H1 (cell line): Measurements from ENCODE around the gene SLC5A10. TPM values are rescaled to one million over a fixed set of nuclear protein-coding genes. Genes with fewer than 3 reads are reported as not detected.

Experiments
- CTCF ChIA-PET: fragments of 300-600 bp; sonication (Branson Sonifier 250); formaldehyde crosslinking; loops from one replicate; lab custom pipeline; 2021; ENCODE audit not compliant: partially characterized antibody; lab: Charles Lee
- POLR2A ChIA-PET: fragments of 300-600 bp; sonication (Branson Sonifier 250); formaldehyde crosslinking; loops from one replicate; lab custom pipeline; 2021; ENCODE audit warnings: inconsistent platforms; ENCODE audit not compliant: partially characterized antibody; lab: Charles Lee
- DNase-seq, 2 experiments: peaks; one replicate each; pipeline versions ENCODE4 v3.0.0 to v3.0.0-alpha.2; 2010 to 2022; ENCODE audit warnings: low spot score in 2 of 2, low read depth in 1 of 2, mixed read lengths in 1 of 2
- FAIRE-seq: peaks from 2 replicates; lab custom pipeline; 2011; peaks lifted over from hg19 to GRCh38; lab: Jason Lieb, UNC
- H2AFZ ChIP-seq: 2 replicates; pipeline ENCODE4 v1.8.1; 2012; ENCODE audit warnings: low read length, inconsistent platforms
- H2AK5ac ChIP-seq: 2 replicates; pipeline ENCODE4 v1.6.1; 2013; ENCODE audit warnings: low read depth, low read length
- H2BK120ac ChIP-seq: replicated peaks from 2 replicates; pipeline ENCODE3; 2013; ENCODE audit warnings: low read depth, low read length, inconsistent platforms
- H2BK12ac ChIP-seq: 2 replicates; pipeline ENCODE4 v1.6.1; 2013; ENCODE audit warnings: low read depth, low read length
- H2BK15ac ChIP-seq: 2 replicates; pipeline ENCODE4 v1.6.1; 2013; ENCODE audit warnings: low read length
- H2BK20ac ChIP-seq: 2 replicates; pipeline ENCODE4 v1.6.1; 2013; ENCODE audit warnings: low read length
- H2BK5ac ChIP-seq: 2 replicates; pipeline ENCODE4 v1.6.1; 2013; ENCODE audit warnings: low read depth, low read length
- H3K14ac ChIP-seq: 2 replicates; pipeline ENCODE4 v1.6.1; 2013; ENCODE audit warnings: inconsistent platforms; ENCODE audit not compliant: insufficient read length
- H3K18ac ChIP-seq: 2 replicates; pipeline ENCODE4 v1.6.1; 2013; ENCODE audit warnings: low read length; ENCODE audit errors: extremely low read depth
- H3K23ac ChIP-seq: 2 replicates; pipeline ENCODE4 v1.6.1; 2013; ENCODE audit warnings: inconsistent platforms; ENCODE audit not compliant: insufficient read length
- H3K23me2 ChIP-seq: 2 replicates; pipeline ENCODE4 v1.6.1; 2013; ENCODE audit warnings: low read depth, low read length
- H3K27ac ChIP-seq: 2 replicates; pipeline ENCODE4 v1.6.1; 2011; ENCODE audit warnings: low read depth, low read length, inconsistent platforms
- H3K27me3 ChIP-seq, 4 experiments: replicated peaks in 1 of 4; 1 replicate in 1 of 4; 2 replicates in 3 of 4; pipeline versions ENCODE4 v1.6.1 to v1.8.1; 2011 to 2013; ENCODE audit warnings: low read length in 3 of 4, mild to moderate bottlenecking in 3 of 4, inconsistent platforms in 2 of 4, mixed read lengths in 2 of 4, moderate library complexity in 1 of 4; ENCODE audit not compliant: control insufficient read depth in 3 of 4, insufficient read depth in 3 of 4; ENCODE audit errors: extremely low read depth in 1 of 4
- H3K36me3 ChIP-seq, 4 experiments: 2 replicates each; pipeline versions ENCODE4 v1.6.1 to v1.8.1; 2011 to 2013; ENCODE audit warnings: mild to moderate bottlenecking in 4 of 4, low read length in 3 of 4, moderate library complexity in 2 of 4, control low read depth in 1 of 4, inconsistent platforms in 1 of 4; ENCODE audit not compliant: insufficient read depth in 4 of 4, control insufficient read depth in 2 of 4
- H3K4ac ChIP-seq: replicated peaks from 2 replicates; pipeline ENCODE3; 2013; ENCODE audit warnings: low read length, low read depth, mixed read lengths, inconsistent platforms; ENCODE audit not compliant: insufficient read length
- H3K4me1 ChIP-seq, 4 experiments: replicated peaks in 1 of 4; 1 replicate in 1 of 4; 2 replicates in 3 of 4; pipeline versions ENCODE4 v1.6.1 to v1.8.1; 2011 to 2013; ENCODE audit warnings: low read length in 3 of 4, inconsistent platforms in 2 of 4, mixed read lengths in 1 of 4; ENCODE audit not compliant: insufficient read depth in 4 of 4, control insufficient read depth in 3 of 4
- H3K4me2 ChIP-seq, 2 experiments: 2 replicates each; pipeline versions ENCODE4 v1.6.1 to v1.8.1; 2011 to 2013; ENCODE audit warnings: low read depth in 2 of 2, low read length in 2 of 2, control low read depth in 1 of 2, inconsistent platforms in 1 of 2, mild to moderate bottlenecking in 1 of 2; ENCODE audit not compliant: insufficient read depth in 1 of 2
- H3K4me3 ChIP-seq, 4 experiments: fragments of 200-600, 300-600 bp in 1 of 4; sonication (generic), shearing (Covaris generic), sonication (Bioruptor Twin) in 1 of 4; 2 replicates each; pipeline versions ENCODE4 v1.5.1 to v1.8.1; 2011 to 2016; ENCODE audit warnings: low read length in 4 of 4, low read depth in 3 of 4, control low read depth in 2 of 4, inconsistent platforms in 2 of 4, mild to moderate bottlenecking in 2 of 4, mixed read lengths in 1 of 4, moderate library complexity in 1 of 4; ENCODE audit not compliant: insufficient read depth in 2 of 4; ENCODE audit errors: extremely low read depth in 1 of 4
- H3K56ac ChIP-seq: replicated peaks from 2 replicates; pipeline ENCODE3; 2013; ENCODE audit warnings: low read depth, mild to moderate bottlenecking, mixed read lengths, low read length, inconsistent platforms; ENCODE audit not compliant: insufficient read length
- H3K79me1 ChIP-seq: 2 replicates; pipeline ENCODE4 v1.6.1; 2013; ENCODE audit warnings: low read depth, low read length, control low read depth
- H3K79me2 ChIP-seq, 2 experiments: 2 replicates each; pipeline versions ENCODE4 v1.6.1 to v1.8.1; 2012 to 2013; ENCODE audit warnings: low read length in 2 of 2, mild to moderate bottlenecking in 2 of 2, inconsistent platforms in 1 of 2; ENCODE audit not compliant: insufficient read depth in 2 of 2, control insufficient read depth in 1 of 2
- H3K9ac ChIP-seq, 4 experiments: replicated peaks in 1 of 4; 1 replicate in 1 of 4; 2 replicates in 3 of 4; pipeline versions ENCODE4 v1.6.1 to v1.8.1; 2011 to 2013; ENCODE audit warnings: low read depth in 3 of 4, low read length in 3 of 4, control low read depth in 2 of 4, mild to moderate bottlenecking in 2 of 4, moderate library complexity in 2 of 4, inconsistent platforms in 1 of 4; ENCODE audit errors: extremely low read depth in 1 of 4
- H3K9me3 ChIP-seq, 2 experiments: 2 replicates each; pipeline versions ENCODE4 v1.6.1 to v1.8.1; 2012 to 2013; ENCODE audit warnings: mild to moderate bottlenecking in 2 of 2, moderate library complexity in 2 of 2, control low read depth in 1 of 2, inconsistent platforms in 1 of 2, low read depth in 1 of 2, low read length in 1 of 2, mixed read lengths in 1 of 2; ENCODE audit not compliant: insufficient read depth in 2 of 2
- H4K20me1 ChIP-seq, 2 experiments: replicated peaks in 1 of 2; 2 replicates each; pipeline versions ENCODE3 to v1.8.1; 2011 to 2013; ENCODE audit warnings: inconsistent platforms in 2 of 2, low read length in 2 of 2, mild to moderate bottlenecking in 1 of 2; ENCODE audit not compliant: insufficient read depth in 2 of 2, control insufficient read depth in 1 of 2
- H4K5ac ChIP-seq: 2 replicates; pipeline ENCODE4 v1.6.1; 2013; ENCODE audit warnings: low read length, low read depth, mixed read lengths, inconsistent platforms; ENCODE audit not compliant: insufficient read length
- H4K8ac ChIP-seq: 2 replicates; pipeline ENCODE4 v1.8.0; 2013; ENCODE audit warnings: mild to moderate bottlenecking, moderate library complexity, low read length, inconsistent platforms; ENCODE audit not compliant: insufficient read depth; ENCODE audit errors: extremely low read depth
- H4K91ac ChIP-seq: replicated peaks from 2 replicates; pipeline ENCODE3; 2013; ENCODE audit warnings: low read length, mixed read lengths, inconsistent platforms; ENCODE audit not compliant: insufficient read length
- CHD2 ChIP-seq: IDR thresholded peaks from 2 replicates; pipeline ENCODE4 v1.6.1; 2012; ENCODE audit warnings: low read length, improper control_type of control experiment
- CREB1 ChIP-seq: IDR thresholded peaks from 2 replicates; pipeline ENCODE4 v1.6.1; 2012; ENCODE audit warnings: inconsistent platforms
- E2F6 ChIP-seq: IDR thresholded peaks from 2 replicates; pipeline ENCODE4 v1.6.1; 2012; ENCODE audit warnings: inconsistent platforms
- HDAC2 ChIP-seq, 2 experiments: fragments of 300-600 bp in 1 of 2; sonication (generic) in 1 of 2; IDR thresholded peaks; 2 replicates each; pipeline ENCODE4 v1.6.1; 2011 to 2012; ENCODE audit warnings: low read depth in 2 of 2, low read length in 2 of 2, mild to moderate bottlenecking in 2 of 2, moderate library complexity in 2 of 2, borderline replicate concordance in 1 of 2, inconsistent platforms in 1 of 2
- KDM4A ChIP-seq: IDR thresholded peaks from one replicate; pipeline ENCODE4 v1.7.1; 2012; ENCODE audit warnings: low read depth, mild to moderate bottlenecking, moderate library complexity, low read length, inconsistent platforms; ENCODE audit not compliant: severe bottlenecking
- RFX5 ChIP-seq: IDR thresholded peaks from 2 replicates; pipeline ENCODE4 v1.6.1; 2011; ENCODE audit warnings: low read depth, low read length, improper control_type of control experiment, borderline replicate concordance
- SP2 ChIP-seq: IDR thresholded peaks from 2 replicates; pipeline ENCODE4 v1.6.1; 2012; ENCODE audit warnings: mild to moderate bottlenecking, low read length, inconsistent platforms
- SRF ChIP-seq: IDR thresholded peaks from 2 replicates; pipeline ENCODE4 v1.6.1; 2011; ENCODE audit warnings: mild to moderate bottlenecking, low read depth, low read length, moderate library complexity
- YY1 ChIP-seq: IDR thresholded peaks from 2 replicates; pipeline ENCODE4 v1.6.1; 2011; ENCODE audit warnings: low read depth, mild to moderate bottlenecking, low read length
- ZNF274 ChIP-seq: IDR thresholded peaks from 2 replicates; pipeline ENCODE4 v1.7.0; 2012; ENCODE audit warnings: low read length, borderline replicate concordance; ENCODE audit errors: extremely low read depth
- WGBS, 2 experiments: shearing (Covaris generic) in 1 of 2; methylation state at CpG; one replicate each; pipeline versions ENCODE4 v1.1.6 to v1.1.7; 2013 to 2015; ENCODE audit warnings: low lambda C conversion rate in 2 of 2, mixed read lengths in 2 of 2, inconsistent platforms in 1 of 2, low coverage in 1 of 2, missing lambda C conversion rate in 1 of 2; ENCODE audit not compliant: insufficient replicate concordance in 2 of 2, insufficient coverage in 1 of 2, insufficient read length in 1 of 2; ENCODE audit errors: extremely low coverage in 1 of 2, missing lambda C conversion rate in 1 of 2; 5-methylcytosine and 5-hydroxymethylcytosine counted together
- polyA plus RNA-seq, 7 experiments: library from polyadenylated mRNA; depleted of rRNA in 3 of 7; stranded (reverse) in 5 of 7; unstranded in 2 of 7; fragments of >200 nt in 5 of 7; fragments of 200-250 nt in 2 of 7; gene quantifications; 1 replicate in 5 of 7; 2 replicates in 1 of 7; 4 replicates in 1 of 7; pipeline versions ENCODE4 v1.2.1 to v1.2.3, GENCODE V29; 2011 to 2013; ENCODE audit warnings: missing spikeins in 2 of 7, mixed read lengths in 2 of 7
- total RNA-seq: library from RNA; stranded (reverse); fragmentation: NEBNext Ultra II Directional; extraction: Animal tissue kit (Norgen Biotek cat#: 25700); gene quantifications from 2 replicates; pipeline ENCODE4 v1.2.1, GENCODE V29; 2021

SLC5A10 gene
- total and polyA plus RNA-seq, 2 of the 8 experiments (the other 6 are each of a cell fraction or from before 2014, with no cell fraction given), result 0.05 to 0.11 TPM

- H3K18ac ChIP-seq, result no peak overlapping the region
- no peaks in the 10 kb centered on the region for H3K79me2 ChIP-seq
- H2BK12ac ChIP-seq, result no peak overlapping the region
- no peak overlapping the region for H2BK20ac ChIP-seq
- ChIA-PET POLR2A (interaction anchor here (0.8 to 1.4 kb wide), 5 partner anchors 9 to 74 kb away, joined by 3 to 4 read pairs (median 3); no protein-coding TSS in a partner anchor), CTCF (interaction anchor here (1.2 to 1.6 kb wide), 3 partner anchors 20 to 29 kb away, joined by 3 to 4 read pairs (median 4); partner anchors contain the start of gene SLC5A10)
- peaks cover 3 to 21% (median 13%) of the 10 kb centered on the region in 4 experiments; a peak in 5 of 8 replicates for H3K36me3 ChIP-seq
- H3K4ac ChIP-seq, result no peak overlapping the region
- H4K5ac ChIP-seq, result no peak overlapping the region
- DNase-seq, result no peak
- no peaks in the 10 kb centered on the region for H3K27me3 ChIP-seq
- no peak overlapping the region for H3K4me3 ChIP-seq
- FAIRE-seq, result no peak
- H2BK15ac ChIP-seq, result no peak overlapping the region
- H2BK120ac ChIP-seq, result no peak overlapping the region
- no peak overlapping the region for H4K91ac ChIP-seq
- H3K9ac ChIP-seq, result no peak overlapping the region
- H3K23ac ChIP-seq, result no peak overlapping the region
- no peaks in the 10 kb centered on the region for H4K20me1 ChIP-seq
- H3K4me2 ChIP-seq, result no peak overlapping the region
- H3K14ac ChIP-seq, result no peak overlapping the region
- no peaks in the 10 kb centered on the region for H3K79me1 ChIP-seq
- no peak overlapping the region for H2BK5ac ChIP-seq
- WGBS, 2 experiments, result 93% methylated on average over 5 of the region's 5 CpGs; no CpG with 5 or more reads in 1 of the 2 experiments
- H3K4me1 ChIP-seq, result no peaks in the 10 kb centered on the region
- no peaks in the 10 kb centered on the region for H3K9me3 ChIP-seq
- no peak overlapping the region for H3K27ac ChIP-seq
- H2AK5ac ChIP-seq, result no peak overlapping the region
- H4K8ac ChIP-seq, result no peak overlapping the region
- H2AFZ ChIP-seq, result no peak overlapping the region
- H3K56ac ChIP-seq, result no peak overlapping the region
- H3K23me2 ChIP-seq, result no peaks in the 10 kb centered on the region
- TF ChIP-seq SRF (no peak), HDAC2 (IDR thresholded peaks at IDR 0.05; ENCODE audit: borderline replicate concordance in 1 of 2, low read depth in 2 of 2, low read length in 2 of 2) (no peak), ZNF274 (no peak), E2F6 (no peak), KDM4A (no peak), CHD2 (no peak), RFX5 (no peak), SP2 (no peak), CREB1 (no peak), YY1 (no peak)
These were observed 19.5 kb upstream of the SLC5A10 start for GRCh38 chr17:18932360-18933055.
